ENCODE results near the gene ITCH. TPM values are rescaled to one million over a fixed set of nuclear protein-coding genes. Genes with fewer than 3 reads are reported as not detected.

Gene ITCH
- total RNA-seq, 2 experiments from 2014 or later, result 26.1 to 36.8 TPM

GRCh38 chr20:34485068-34485634, 122.1 kb downstream of the ITCH start:
- Histone ChIP-seq H3K9me3 (ENCODE audit: low read length) (peaks cover 9% of the 10 kb centered on the region; the same call in 1 of the 2 replicates), H3K4me2 (ENCODE audit: low read length) (no peak overlapping the region), H4K20me1 (ENCODE audit: insufficient read depth, low read length) (no peaks in the 10 kb centered on the region), H3K79me2 (ENCODE audit: insufficient read depth, low read depth, low read length) (no peaks in the 10 kb centered on the region), H3K9me2 (ENCODE audit: insufficient read depth, low read length) (no peaks in the 10 kb centered on the region), H3K27ac (ENCODE audit: low read depth, low read length, poor library complexity, severe bottlenecking) (no peak overlapping the region), H3K36me3 (ENCODE audit: insufficient read depth, low read length) (peaks cover 86% of the 10 kb centered on the region), H3K4me3 (ENCODE audit: low read depth, low read length, poor library complexity, severe bottlenecking) (no peak overlapping the region), H2AFZ (ENCODE audit: low read length) (no peak overlapping the region), H3K4me1 (ENCODE audit: insufficient read depth, low read length, poor library complexity, severe bottlenecking) (no peaks in the 10 kb centered on the region)
- POLR2A ChIA-PET, result interaction anchor here (1.4 kb wide), 1 partner anchor 151 kb away, joined by 3 read pairs; no protein-coding TSS in a partner anchor
- TF ChIP-seq EZH2phosphoT487 (IDR thresholded peaks at IDR 0.05; ENCODE audit: borderline replicate concordance, low read depth, low read length), result no peak
- TF ChIP-seq CTCF (conservative IDR thresholded peaks at IDR 0.05; ENCODE audit: low read length), result no peak
- DNase-seq (ENCODE audit: low spot score), result no peak
- CTCF ChIA-PET (ENCODE audit: unreplicated experiment), result no interaction called here
- intact Hi-C loops (cut with micrococcal nuclease; ENCODE audit: unreplicated experiment), result no loop called here
- BruUV-seq (replicated peaks), result no TSS peak

- Histone ChIP-seq H2AFZ (ENCODE audit: low read length) (no peak overlapping the region), H4K20me1 (ENCODE audit: insufficient read depth, low read length) (no peaks in the 10 kb centered on the region), H3K4me2 (ENCODE audit: low read length) (no peak overlapping the region), H3K4me3 (ENCODE audit: low read depth, low read length, poor library complexity, severe bottlenecking) (no peak overlapping the region), H3K27ac (ENCODE audit: low read depth, low read length, poor library complexity, severe bottlenecking) (no peak overlapping the region), H3K79me2 (ENCODE audit: insufficient read depth, low read depth, low read length) (no peaks in the 10 kb centered on the region), H3K36me3 (ENCODE audit: insufficient read depth, low read length) (peaks cover 91% of the 10 kb centered on the region), H3K9me2 (ENCODE audit: insufficient read depth, low read length) (no peaks in the 10 kb centered on the region), H3K4me1 (ENCODE audit: insufficient read depth, low read length, poor library complexity, severe bottlenecking) (no peaks in the 10 kb centered on the region), H3K9me3 (ENCODE audit: low read length) (0 out of 2 replicates have a peak, but pooled peaks cover 3% of the 10 kb centered on the region)
- no TSS peak for BruUV-seq (replicated peaks)
- DNase-seq (ENCODE audit: low spot score), result no peak
- ChIA-PET CTCF (ENCODE audit: unreplicated experiment) (no interaction called here), POLR2A (interaction anchor here (0.9 kb wide), 1 partner anchor 41 kb away, joined by 3 read pairs; no protein-coding TSS in a partner anchor)
- intact Hi-C loops (cut with micrococcal nuclease; ENCODE audit: unreplicated experiment), result no loop called here
- TF ChIP-seq EZH2phosphoT487 (IDR thresholded peaks at IDR 0.05; ENCODE audit: borderline replicate concordance, low read depth, low read length) (no peak), CTCF (conservative IDR thresholded peaks at IDR 0.05; ENCODE audit: low read length) (no peak)
Measured at GRCh38 chr20:34491226-34491931, 128.3 kb downstream of the ITCH start.
